Measurements from ENCODE around the gene SORL1-AS1.

Gene SORL1-AS1

DNA sequence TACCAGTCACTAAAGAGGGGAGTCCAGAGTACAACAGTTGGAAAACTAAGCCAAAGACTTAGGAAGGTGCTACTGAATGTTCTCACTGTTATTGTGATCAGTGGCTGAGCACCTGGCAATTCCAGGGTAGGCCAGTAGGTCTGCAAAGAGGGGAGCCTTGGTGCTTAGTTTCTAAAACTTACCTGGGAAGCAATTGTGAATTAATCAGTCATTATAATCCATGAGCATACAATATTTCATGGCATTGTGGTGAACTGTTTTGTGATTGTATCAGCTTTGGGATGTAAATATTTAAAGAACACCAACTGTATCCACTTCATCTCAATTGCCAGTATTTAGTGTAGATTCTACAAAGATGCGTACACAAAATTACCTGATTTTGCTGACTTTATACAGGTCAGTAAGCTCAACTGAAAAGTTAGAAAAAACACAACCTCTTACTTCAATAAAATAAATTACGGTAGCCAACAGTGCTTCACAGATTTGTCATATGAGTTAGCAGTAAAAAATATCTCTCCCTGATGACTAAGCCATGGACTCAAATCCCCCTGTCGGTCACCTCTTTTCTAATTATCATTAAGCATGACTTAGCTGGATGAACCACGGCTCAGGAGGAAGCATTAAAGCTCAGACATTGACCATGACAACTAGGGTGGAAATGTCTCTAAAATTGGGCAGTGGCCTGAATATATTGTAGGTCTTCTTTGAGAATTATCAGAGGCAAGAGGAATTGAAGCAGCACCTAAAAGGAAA is 31.4 kb downstream of the SORL1-AS1 start:
- H3K27me3 ChIP-seq: no peaks in the 10 kb centered on the region
- H3K36me3 ChIP-seq (replicated peaks in 1 of 2; ENCODE audit: insufficient read depth in 1 of 2, low read depth in 2 of 2): no peaks in the 10 kb centered on the region
- WGBS, 2 donors: 63 to 73% methylated on average over 4 of the region's 4 CpGs
- ATAC-seq (no peak), DNase-seq (no peak)
- no peak for TF ChIP-seq POLR2A (IDR thresholded peaks at IDR 0.05)
- TF ChIP-seq, protein P1, sequence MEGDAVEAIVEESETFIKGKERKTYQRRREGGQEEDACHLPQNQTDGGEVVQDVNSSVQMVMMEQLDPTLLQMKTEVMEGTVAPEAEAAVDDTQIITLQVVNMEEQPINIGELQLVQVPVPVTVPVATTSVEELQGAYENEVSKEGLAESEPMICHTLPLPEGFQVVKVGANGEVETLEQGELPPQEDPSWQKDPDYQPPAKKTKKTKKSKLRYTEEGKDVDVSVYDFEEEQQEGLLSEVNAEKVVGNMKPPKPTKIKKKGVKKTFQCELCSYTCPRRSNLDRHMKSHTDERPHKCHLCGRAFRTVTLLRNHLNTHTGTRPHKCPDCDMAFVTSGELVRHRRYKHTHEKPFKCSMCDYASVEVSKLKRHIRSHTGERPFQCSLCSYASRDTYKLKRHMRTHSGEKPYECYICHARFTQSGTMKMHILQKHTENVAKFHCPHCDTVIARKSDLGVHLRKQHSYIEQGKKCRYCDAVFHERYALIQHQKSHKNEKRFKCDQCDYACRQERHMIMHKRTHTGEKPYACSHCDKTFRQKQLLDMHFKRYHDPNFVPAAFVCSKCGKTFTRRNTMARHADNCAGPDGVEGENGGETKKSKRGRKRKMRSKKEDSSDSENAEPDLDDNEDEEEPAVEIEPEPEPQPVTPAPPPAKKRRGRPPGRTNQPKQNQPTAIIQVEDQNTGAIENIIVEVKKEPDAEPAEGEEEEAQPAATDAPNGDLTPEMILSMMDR (IDR thresholded peaks at IDR 0.05): no peak
- intact Hi-C loops (cut with DNase I): no loop called here
- no peak overlapping the region for H3K27ac ChIP-seq
- no peaks in the 10 kb centered on the region for H3K9me3 ChIP-seq
- peaks cover 9% of the 10 kb centered on the region for H3K4me1 ChIP-seq
- H3K4me3 ChIP-seq: no peak overlapping the region

DNA sequence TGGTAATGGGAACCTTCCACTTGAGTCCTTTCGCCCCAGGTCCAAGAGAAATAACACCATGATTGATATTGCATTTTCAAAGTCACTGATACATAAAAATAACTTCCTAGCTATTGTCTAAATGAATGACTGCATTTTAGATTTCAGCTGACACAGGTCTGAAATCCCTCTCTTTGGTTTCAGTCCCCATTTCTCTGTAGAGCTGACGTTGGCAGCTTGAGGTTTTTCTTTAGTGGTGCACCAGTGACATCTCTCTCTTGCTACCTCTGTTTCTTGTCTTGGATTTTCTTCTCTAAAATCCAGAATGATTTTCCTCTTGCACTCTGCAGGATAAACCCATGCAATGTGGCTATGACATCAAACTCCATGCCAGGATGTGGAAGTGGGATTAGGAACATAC is 32.4 kb downstream of the SORL1-AS1 start:
- intact Hi-C loops (cut with DNase I): no loop called here
- Histone ChIP-seq H3K36me3 (replicated peaks in 1 of 2; ENCODE audit: insufficient read depth in 1 of 2, low read depth in 2 of 2) (no peaks in the 10 kb centered on the region), H3K9me3 (no peaks in the 10 kb centered on the region), H3K27ac (no peak overlapping the region), H3K4me3 (no peak overlapping the region), H3K27me3 (no peaks in the 10 kb centered on the region), H3K4me1 (peaks cover 9% of the 10 kb centered on the region)
- DNase-seq (no peak), ATAC-seq (no peak)
- 73 to 74% methylated on average over 2 of the region's 2 CpGs for WGBS, 2 donors
- TF ChIP-seq, protein P1 (IDR thresholded peaks at IDR 0.05): no peak
- no peak for TF ChIP-seq POLR2A (IDR thresholded peaks at IDR 0.05)

DNA sequence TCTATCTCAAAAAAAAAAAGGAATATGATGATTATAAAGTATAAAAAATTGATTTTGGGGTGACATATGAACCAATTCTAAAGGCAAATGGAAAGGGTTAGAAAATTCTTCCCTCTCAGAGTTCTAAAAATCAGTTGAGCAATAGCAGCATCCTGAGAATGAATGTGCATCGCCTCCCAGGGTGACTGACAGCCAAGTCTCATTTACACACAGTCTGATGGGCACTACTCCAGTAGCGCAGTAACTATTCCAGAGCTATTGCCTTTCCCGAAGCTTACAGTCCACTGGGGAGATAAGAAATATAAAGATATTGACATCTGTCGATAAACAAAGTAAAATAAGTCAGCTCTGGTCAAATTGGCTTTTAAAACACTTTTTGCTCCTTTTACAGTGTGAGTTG is 32.9 kb downstream of the SORL1-AS1 start:
- WGBS, 2 donors: 50 to 70% methylated on average over 4 of the region's 4 CpGs
- Histone ChIP-seq H3K27ac (no peak overlapping the region), H3K4me3 (no peak overlapping the region), H3K4me1 (peaks cover 9% of the 10 kb centered on the region), H3K36me3 (replicated peaks in 1 of 2; ENCODE audit: insufficient read depth in 1 of 2, low read depth in 2 of 2) (no peaks in the 10 kb centered on the region), H3K9me3 (no peaks in the 10 kb centered on the region), H3K27me3 (no peaks in the 10 kb centered on the region)
- ATAC-seq: no peak
- intact Hi-C loops (cut with DNase I): no loop called here
- TF ChIP-seq, protein P1 (IDR thresholded peaks at IDR 0.05): no peak
- TF ChIP-seq POLR2A (IDR thresholded peaks at IDR 0.05): no peak
- no peak for DNase-seq

DNA sequence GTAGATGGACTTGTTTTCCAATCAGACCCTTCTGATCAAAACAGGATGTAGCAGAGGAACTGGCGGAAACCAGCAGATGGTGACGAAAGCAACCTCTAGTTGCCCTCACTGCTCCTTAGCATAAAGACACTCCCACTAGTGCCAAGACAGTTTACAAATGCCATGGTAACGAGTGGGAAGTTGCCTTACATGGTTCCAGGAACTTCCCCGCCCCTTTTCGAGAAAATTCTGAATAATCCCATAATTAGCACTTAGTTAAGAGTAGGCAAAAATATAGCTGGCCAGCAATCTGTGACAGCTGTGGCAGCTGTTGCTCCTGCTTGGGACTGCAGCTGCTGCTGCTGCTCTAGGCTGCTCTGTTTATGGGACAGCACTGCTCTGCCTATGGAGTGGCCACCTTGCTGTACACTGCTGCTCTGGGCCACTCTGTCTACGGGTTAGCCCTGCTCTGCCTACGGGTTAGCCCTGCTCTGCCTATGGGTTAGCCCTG is 34.1 kb downstream of the SORL1-AS1 start:
- intact Hi-C loops (cut with DNase I): no loop called here
- H3K27me3 ChIP-seq: no peaks in the 10 kb centered on the region
- peaks cover 9% of the 10 kb centered on the region for H3K4me1 ChIP-seq
- TF ChIP-seq, protein P1 (IDR thresholded peaks at IDR 0.05): no peak
- no peak for TF ChIP-seq POLR2A (IDR thresholded peaks at IDR 0.05)
- WGBS, 2 donors: 59 to 60% methylated on average over 7 of the region's 7 CpGs
- ATAC-seq (no peak), DNase-seq (peak in 1 of 4 donors; percentile 67)
- H3K36me3 ChIP-seq (replicated peaks in 1 of 2; ENCODE audit: insufficient read depth in 1 of 2, low read depth in 2 of 2): no peaks in the 10 kb centered on the region
- H3K9me3 ChIP-seq: no peaks in the 10 kb centered on the region
- H3K27ac ChIP-seq: no peak overlapping the region
- no peak overlapping the region for H3K4me3 ChIP-seq

DNA sequence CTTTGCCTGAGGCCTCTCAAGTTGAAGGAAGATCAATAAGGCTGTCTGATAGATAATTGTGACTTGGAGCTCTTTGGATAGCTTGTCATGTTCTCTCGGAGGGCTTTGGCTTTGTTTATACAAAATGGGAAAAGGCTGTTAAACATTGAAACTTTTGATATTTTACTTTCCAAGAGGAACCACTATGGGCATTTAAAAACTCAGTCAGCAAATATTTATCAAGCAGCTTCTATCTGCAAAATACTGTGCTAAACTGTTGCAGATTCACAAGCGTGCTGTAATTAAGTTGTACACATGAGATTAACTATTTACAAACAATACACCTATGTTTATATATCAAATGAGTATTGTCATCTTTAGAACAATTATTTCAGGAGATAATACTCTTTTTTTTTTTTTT is 35.2 kb downstream of the SORL1-AS1 start:
- Histone ChIP-seq H3K9me3 (no peaks in the 10 kb centered on the region), H3K4me1 (peaks cover 9% of the 10 kb centered on the region), H3K4me3 (no peak overlapping the region), H3K27ac (peak overlapping the region in 2 of 4 donors; percentile 29 to 63), H3K36me3 (replicated peaks in 1 of 2; ENCODE audit: insufficient read depth in 1 of 2, low read depth in 2 of 2) (no peaks in the 10 kb centered on the region), H3K27me3 (no peaks in the 10 kb centered on the region)
- TF ChIP-seq POLR2A (IDR thresholded peaks at IDR 0.05): no peak
- TF ChIP-seq, protein P1 (IDR thresholded peaks at IDR 0.05): no peak
- ATAC-seq (no peak), DNase-seq (no peak)
- 41 to 49% methylated on average over 2 of the region's 2 CpGs for WGBS, 2 donors
- intact Hi-C loops (cut with DNase I): no loop called here
